Mammary epithelial cell (primary cell): ENCODE results near the gene RRP12.

Experiments
- EZH2 ChIP-seq: IDR thresholded peaks from 2 replicates; pipeline ENCODE4 v1.6.1; 2012; ENCODE audit warnings: low read length, inconsistent platforms, borderline replicate concordance
- TF ChIP-seq, protein P1 (sequence below), 2 donors: IDR thresholded peaks in 1 of 2; conservative IDR thresholded peaks in 1 of 2; 2 replicates each; pipeline ENCODE4 v1.5.1; 2011 to 2012; ENCODE audit warnings: inconsistent platforms in 2 of 2, low read length in 2 of 2, mild to moderate bottlenecking in 2 of 2, control low read depth in 1 of 2, low read depth in 1 of 2; ENCODE audit not compliant: insufficient read depth in 1 of 2; ENCODE audit errors: extremely low read depth in 1 of 2

DNA sequence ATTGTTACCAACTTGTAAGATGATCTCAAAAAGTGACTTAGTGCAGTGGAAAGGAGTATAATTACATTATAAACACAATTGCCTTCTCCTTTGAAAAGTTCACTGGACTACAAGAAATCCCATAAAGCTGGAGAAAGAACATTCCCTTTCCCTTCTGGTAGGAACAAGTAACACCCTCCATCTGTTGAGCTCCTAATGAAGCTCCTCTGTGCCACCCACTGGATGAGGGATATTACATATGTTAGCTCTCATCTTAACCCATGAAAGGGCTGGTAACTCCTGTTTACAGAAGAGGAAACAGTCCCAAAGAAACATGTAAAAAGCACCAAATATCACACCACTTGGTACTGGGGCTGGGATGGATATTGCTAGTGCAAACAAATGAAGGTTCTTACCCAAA lies 32.9 kb upstream of the RRP12 start:
- TF ChIP-seq, protein P1, sequence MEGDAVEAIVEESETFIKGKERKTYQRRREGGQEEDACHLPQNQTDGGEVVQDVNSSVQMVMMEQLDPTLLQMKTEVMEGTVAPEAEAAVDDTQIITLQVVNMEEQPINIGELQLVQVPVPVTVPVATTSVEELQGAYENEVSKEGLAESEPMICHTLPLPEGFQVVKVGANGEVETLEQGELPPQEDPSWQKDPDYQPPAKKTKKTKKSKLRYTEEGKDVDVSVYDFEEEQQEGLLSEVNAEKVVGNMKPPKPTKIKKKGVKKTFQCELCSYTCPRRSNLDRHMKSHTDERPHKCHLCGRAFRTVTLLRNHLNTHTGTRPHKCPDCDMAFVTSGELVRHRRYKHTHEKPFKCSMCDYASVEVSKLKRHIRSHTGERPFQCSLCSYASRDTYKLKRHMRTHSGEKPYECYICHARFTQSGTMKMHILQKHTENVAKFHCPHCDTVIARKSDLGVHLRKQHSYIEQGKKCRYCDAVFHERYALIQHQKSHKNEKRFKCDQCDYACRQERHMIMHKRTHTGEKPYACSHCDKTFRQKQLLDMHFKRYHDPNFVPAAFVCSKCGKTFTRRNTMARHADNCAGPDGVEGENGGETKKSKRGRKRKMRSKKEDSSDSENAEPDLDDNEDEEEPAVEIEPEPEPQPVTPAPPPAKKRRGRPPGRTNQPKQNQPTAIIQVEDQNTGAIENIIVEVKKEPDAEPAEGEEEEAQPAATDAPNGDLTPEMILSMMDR (conservative IDR thresholded peaks at IDR 0.05 in 1 of 2, IDR thresholded peaks at IDR 0.05 in 1 of 2; ENCODE audit: extremely low read depth in 1 of 2, insufficient read depth in 1 of 2, low read depth in 1 of 2, low read length in 2 of 2) = peak in 1 of 2 donors; percentile 7
- no peak for TF ChIP-seq EZH2
